K562 (cell line): Measurements from ENCODE around the gene ARHGAP4. TPM values are rescaled to one million over a fixed set of nuclear protein-coding genes. Genes with fewer than 3 reads are reported as not detected.

ENCODE experiments used
- ATAC-seq: fragments of 200-7000 bp; cut with Tn5 transposase; 3 replicates; pipeline ENCODE4 v1.9.1; 2020; ENCODE audit warnings: moderate library complexity
- BruUV-seq: library from RNA; stranded (reverse); fragments of 400-500 nt; replicated peaks from 2 replicates; lab custom pipeline; 2021; lab: Mats Ljungman, UMichigan
- CTCF ChIA-PET: fragments of 300-600 bp; formaldehyde crosslinking; extraction: SDS; loops from one replicate; lab custom pipeline; 2021; ENCODE audit warnings: low intra/inter-chr PET ratio; lab: Yijun Ruan, JAX
- POLR2A ChIA-PET: fragments of 300-600, 350-650 bp; sonication (Branson Sonifier 250); formaldehyde crosslinking; extraction: SDS; loops from one replicate; lab custom pipeline; 2021; ENCODE audit warnings: antibody characterized with exemption, inconsistent platforms; lab: Yijun Ruan, JAX
- DNase-seq, 4 experiments: peaks; one replicate each; pipeline versions ENCODE4 v3.0.0 to v3.0.0-alpha.2; 2011 to 2018; ENCODE audit warnings: low spot score in 3 of 4, mixed read lengths in 3 of 4; ENCODE audit errors: extremely low read depth in 1 of 4
- FAIRE-seq: peaks from 2 replicates; lab custom pipeline; 2011; peaks lifted over from hg19 to GRCh38; lab: Jason Lieb, UNC
- H2AFZ ChIP-seq: 2 replicates; pipeline ENCODE4 v1.6.0; 2011; ENCODE audit warnings: low read depth, low read length, control low read depth, inconsistent platforms
- H3K27ac ChIP-seq: fragments of 200-600 bp; 3 replicates; pipeline ENCODE4 v1.8.0; 2011; ENCODE audit warnings: low read depth, mild to moderate bottlenecking, control low read depth, inconsistent platforms, low read length, moderate library complexity, mixed read lengths; ENCODE audit errors: extremely low read depth
- H3K27me3 ChIP-seq, 2 experiments: fragments of 300-600 bp in 1 of 2; 2 replicates in 1 of 2; 3 replicates in 1 of 2; pipeline versions ENCODE4 v1.6.0 to v1.8.0; 2011; ENCODE audit warnings: inconsistent platforms in 2 of 2, low read length in 2 of 2, mild to moderate bottlenecking in 1 of 2, mixed read lengths in 1 of 2, moderate library complexity in 1 of 2; ENCODE audit not compliant: control insufficient read depth in 2 of 2, insufficient read depth in 2 of 2
- H3K36me3 ChIP-seq: fragments of 300-600 bp; 3 replicates; pipeline ENCODE4 v1.8.0; 2011; ENCODE audit warnings: mild to moderate bottlenecking, low read length, inconsistent platforms; ENCODE audit not compliant: control insufficient read depth, insufficient read depth
- H3K4me1 ChIP-seq, 2 experiments: fragments of 200-600 bp in 1 of 2; replicated peaks in 1 of 2; 2 replicates in 1 of 2; 3 replicates in 1 of 2; pipeline versions ENCODE4 v1.5.1 to v1.8.0; 2011; ENCODE audit warnings: inconsistent platforms in 2 of 2, low read length in 2 of 2, mild to moderate bottlenecking in 1 of 2, mixed read lengths in 1 of 2, moderate library complexity in 1 of 2; ENCODE audit not compliant: control insufficient read depth in 2 of 2, insufficient read depth in 2 of 2
- H3K4me2 ChIP-seq: 2 replicates; pipeline ENCODE4 v1.6.1; 2011; ENCODE audit warnings: low read length, control low read depth, inconsistent platforms, mixed read lengths; ENCODE audit not compliant: insufficient read depth
- H3K4me3 ChIP-seq: fragments of 200-600 bp; sonication (generic), shearing (Covaris generic); 2 replicates; pipeline ENCODE4 v1.5.1; 2016; ENCODE audit warnings: control low read depth, inconsistent platforms
- H3K79me2 ChIP-seq: fragments of 200-600 bp; 3 replicates; pipeline ENCODE4 v1.8.0; 2011; ENCODE audit warnings: low read length, inconsistent platforms; ENCODE audit not compliant: control insufficient read depth, insufficient read depth
- H3K9ac ChIP-seq, 2 experiments: 2 replicates each; pipeline versions ENCODE4 v1.6.0 to v1.6.1; 2011; ENCODE audit warnings: low read depth in 2 of 2, low read length in 2 of 2, control low read depth in 1 of 2, inconsistent platforms in 1 of 2, mild to moderate bottlenecking in 1 of 2, mixed read lengths in 1 of 2; ENCODE audit not compliant: insufficient read depth in 1 of 2
- H3K9me1 ChIP-seq: one replicate; pipeline ENCODE4 v1.6.0; 2011; ENCODE audit warnings: inconsistent platforms, mild to moderate bottlenecking, low read length, moderate library complexity; ENCODE audit not compliant: control insufficient read depth, insufficient read depth
- H3K9me3 ChIP-seq: replicated peaks from 2 replicates; pipeline ENCODE4 v1.5.1; 2011; ENCODE audit warnings: low read depth, low read length, inconsistent platforms; ENCODE audit not compliant: control insufficient read depth, insufficient read depth
- H4K20me1 ChIP-seq: replicated peaks from 2 replicates; pipeline ENCODE4 v1.6.1; 2011; ENCODE audit warnings: low read length, inconsistent platforms, mixed read lengths; ENCODE audit not compliant: control insufficient read depth, insufficient read depth
- ADNP ChIP-seq: fragments of 200-800 bp; sonication (Bioruptor generic); IDR thresholded peaks from 2 replicates; pipeline ENCODE4 v1.6.1; 2016; ENCODE audit warnings: missing genetic modification characterization, missing compliant biosample characterization
- ARID2 ChIP-seq: fragments of 450-650 bp; IDR thresholded peaks from 2 replicates; pipeline ENCODE4 v1.6.1; 2017; ENCODE audit warnings: antibody characterized with exemption, mild to moderate bottlenecking
- CCNT2 ChIP-seq: IDR thresholded peaks from 2 replicates; pipeline ENCODE4 v1.6.1; 2011; ENCODE audit warnings: borderline replicate concordance, low read depth, mild to moderate bottlenecking, moderate library complexity, mixed read lengths, low read length; ENCODE audit not compliant: insufficient read length; ENCODE audit errors: extremely low read depth
- CGGBP1 ChIP-seq: fragments of 250-450 bp; sonication (Bioruptor Pico); IDR thresholded peaks from 2 replicates; pipeline ENCODE4 v1.9.0; 2021; ENCODE audit warnings: mild to moderate bottlenecking
- ELF4 ChIP-seq: fragments of 450-650 bp; formaldehyde crosslinking; IDR thresholded peaks from 2 replicates; pipeline ENCODE4 v1.4.0; 2022; ENCODE audit warnings: missing genetic modification characterization
- EP400 ChIP-seq: fragments of 450-650 bp; IDR thresholded peaks from 2 replicates; pipeline ENCODE4 v1.6.1; 2017; ENCODE audit warnings: antibody characterized with exemption, mild to moderate bottlenecking, moderate library complexity
- HBP1 ChIP-seq: fragments of 450-650 bp; formaldehyde crosslinking; IDR thresholded peaks from 2 replicates; pipeline ENCODE4 v1.4.0; 2022; ENCODE audit warnings: missing genetic modification characterization
- KAT7 ChIP-seq: sonication (generic); formaldehyde crosslinking; IDR thresholded peaks from 2 replicates; pipeline ENCODE4 v1.8.0; 2022; ENCODE audit warnings: missing genetic modification reagents, mild to moderate bottlenecking, borderline replicate concordance
- KAT8 ChIP-seq: fragments of 450-650 bp; IDR thresholded peaks from 2 replicates; pipeline ENCODE4 v1.6.1; 2016; ENCODE audit warnings: low read depth, mild to moderate bottlenecking
- MTF1 ChIP-seq: fragments of 250-450 bp; sonication (Bioruptor Pico); IDR thresholded peaks from 2 replicates; pipeline ENCODE4 v1.9.0; 2021; ENCODE audit warnings: moderate library complexity, mild to moderate bottlenecking, inconsistent platforms, borderline replicate concordance
- NFATC3 ChIP-seq: fragments of 450-650 bp; IDR thresholded peaks from 2 replicates; pipeline ENCODE4 v1.6.1; 2017; ENCODE audit warnings: mild to moderate bottlenecking
- NFE2 ChIP-seq: IDR thresholded peaks from 2 replicates; pipeline ENCODE4 v1.6.1; 2014; ENCODE audit warnings: antibody characterized with exemption, low read depth
- POLR2AphosphoS5 ChIP-seq: IDR thresholded peaks from 2 replicates; pipeline ENCODE4 v1.6.1; 2011; ENCODE audit warnings: mild to moderate bottlenecking, low read depth, low read length, moderate library complexity; ENCODE audit not compliant: control insufficient read depth, insufficient read depth
- POLR3A ChIP-seq: IDR thresholded peaks from 2 replicates; pipeline ENCODE4 v1.6.1; 2011; ENCODE audit warnings: borderline replicate concordance, mild to moderate bottlenecking, moderate library complexity; ENCODE audit not compliant: insufficient read length, insufficient read depth; ENCODE audit errors: extremely low read depth
- PYGO2 ChIP-seq: fragments of 450-650 bp; IDR thresholded peaks from 2 replicates; pipeline ENCODE4 v1.6.1; 2016; ENCODE audit warnings: mild to moderate bottlenecking, missing genetic modification characterization, moderate library complexity, missing compliant biosample characterization
- RB1 ChIP-seq: fragments of 450-650 bp; IDR thresholded peaks from 2 replicates; pipeline ENCODE4 v1.6.1; 2017; ENCODE audit warnings: low read depth, mild to moderate bottlenecking
- SIN3A ChIP-seq, 2 experiments: fragments of 150-350 bp in 1 of 2; IDR thresholded peaks; 2 replicates each; pipeline ENCODE4 v1.6.1; 2011 to 2016; ENCODE audit warnings: borderline replicate concordance in 2 of 2, low read depth in 2 of 2, low read length in 2 of 2, mild to moderate bottlenecking in 2 of 2, moderate library complexity in 2 of 2; ENCODE audit not compliant: control insufficient read depth in 1 of 2
- SMAD3 ChIP-seq: fragments of 450-650 bp; formaldehyde crosslinking; conservative IDR thresholded peaks from 2 replicates; pipeline ENCODE4 v1.4.0; 2020; ENCODE audit warnings: mild to moderate bottlenecking
- SMARCA5 ChIP-seq: fragments of 450-650 bp; IDR thresholded peaks from 2 replicates; pipeline ENCODE4 v1.6.1; 2016
- ZNF354B ChIP-seq: fragments of 250-450 bp; sonication (Bioruptor Pico); IDR thresholded peaks from 2 replicates; pipeline ENCODE4 v1.4.0; 2020
- ZNF644 ChIP-seq: fragments of 200-800 bp; sonication (Bioruptor generic); IDR thresholded peaks from 2 replicates; pipeline ENCODE4 v1.6.1; 2016; ENCODE audit warnings: low read depth, missing genetic modification characterization, missing compliant biosample characterization
- ZSCAN32 ChIP-seq: fragments of 450-650 bp; formaldehyde crosslinking; IDR thresholded peaks from 2 replicates; pipeline ENCODE4 v1.4.0; 2020; ENCODE audit warnings: mild to moderate bottlenecking, moderate library complexity
- WGBS: fragments of 100-300 bp; shearing (Covaris generic); methylation state at CpG from one replicate; pipeline ENCODE4 v1.1.6; 2016; ENCODE audit warnings: low coverage, mixed read lengths; ENCODE audit not compliant: insufficient coverage; ENCODE audit errors: missing lambda C conversion rate; 5-methylcytosine and 5-hydroxymethylcytosine counted together
- in situ Hi-C: fragments of 300-500 bp; cut with MboI; formaldehyde crosslinking; loops from 4 replicates; pipeline ENCODE4 v1.15.0; 2018; ENCODE audit warnings: inconsistent platforms, mixed read lengths
- intact Hi-C: fragments of 100-400 bp; cut with micrococcal nuclease; formaldehyde crosslinking; loops from 2 replicates; pipeline ENCODE4 v1.14.2; 2022
- polyA plus RNA-seq, 8 experiments: library from polyadenylated mRNA; depleted of rRNA in 4 of 8; stranded (reverse) in 5 of 8; unstranded in 3 of 8; fragments of >200 nt; fragmentation: Nextera tagmentation in 2 of 8; fragmentation: Illumina TruSeq in 1 of 8; extraction: Ambion mirVana in 2 of 8; extraction: Trizol in 1 of 8; gene quantifications; 2 replicates each; pipeline versions ENCODE4 v1.2.1 to v1.2.3, GENCODE V29; 2011 to 2014; ENCODE audit warnings: inconsistent platforms in 1 of 8, missing spikeins in 1 of 8
- total RNA-seq, 7 experiments: library from RNA; depleted of rRNA in 6 of 7; stranded (reverse); fragments of >200 nt in 6 of 7; fragmentation: Illumina TruSeq in 2 of 7; extraction: Trizol in 2 of 7; gene quantifications; 2 replicates each; pipeline versions ENCODE4 v1.2.1 to v1.2.3, GENCODE V29; 2011 to 2021; ENCODE audit warnings: low replicate concordance in 1 of 7

The ARHGAP4 gene
- total and polyA plus RNA-seq, 9 of the 15 experiments (the other 6 are each of a cell fraction or from before 2014, with no cell fraction given): 0.30 to 81.8 (median 13.5) TPM

- Histone ChIP-seq H3K9ac (peak overlapping the region; percentile 60 to 75), H3K4me1 (peaks cover 14 to 53% of the 10 kb centered on the region in 2 experiments), H3K79me2 (peaks cover 7% of the 10 kb centered on the region; the same call in 2 of the 3 replicates), H3K4me2 (peak overlapping the region; percentile 65), H3K9me1 (no peaks in the 10 kb centered on the region), H3K36me3 (peaks cover 2% of the 10 kb centered on the region; the same call in 2 of the 3 replicates), H4K20me1 (no peaks in the 10 kb centered on the region), H3K4me3 (0 out of 2 replicates have a peak overlapping the region, but pooled peaks have one; percentile 11), H3K9me3 (no peaks in the 10 kb centered on the region), H2AFZ (peak overlapping the region; percentile 89), H3K27ac (peak overlapping the region; percentile 74; the same call in 2 of the 3 replicates), H3K27me3 (no peaks in the 10 kb centered on the region)
- CTCF ChIA-PET: no interaction called here
- intact Hi-C loops (no loop called here), in situ Hi-C loops (no loop called here)
- 12% methylated on average over 15 of the region's 23 CpGs for WGBS
- POLR2A ChIA-PET: interaction anchor here (0.6 kb wide), 2 partner anchors 31 to 214 kb away, joined by 3 read pairs; no protein-coding TSS in a partner anchor
- ATAC-seq (peak; percentile 21), FAIRE-seq (no peak), DNase-seq (peak in 3 of 4 experiments; percentile 34 to 62 (median 57))
- BruUV-seq: no TSS peak
- TF ChIP-seq CCNT2 (no peak), KAT7 (CRISPR knock-in tag) (no peak), HBP1 (no peak), PYGO2 (tag) (no peak), MTF1 (CRISPR knock-in tag) (no peak), NFATC3 (no peak), SMARCA5 (no peak), ELF4 (CRISPR knock-in tag) (no peak), ZSCAN32 (no peak), EP400 (peak; percentile 15; the same call in 1 of the 2 replicates), ARID2 (no peak), POLR3A (no peak), RB1 (no peak), ZNF354B (CRISPR knock-in tag) (no peak), NFE2 (peak; percentile 49), ZNF644 (tag) (no peak), CGGBP1 (CRISPR knock-in tag) (no peak), POLR2AphosphoS5 (no peak), ADNP (tag) (no peak), SIN3A (IDR thresholded peaks at IDR 0.05; ENCODE audit: borderline replicate concordance in 2 of 2, control insufficient read depth in 1 of 2, low read depth in 2 of 2, low read length in 2 of 2) (no peak), SMAD3 (CRISPR knock-in tag) (no peak), KAT8 (no peak)
Measured at GRCh38 chrX:153941336-153942252, 15.5 kb upstream of the ARHGAP4 start.
